IPS DF 6.9 (cell line): Measurements from ENCODE around the gene TTC28.

ENCODE experiments used
- DNase-seq: peaks from one replicate; pipeline ENCODE4 v3.0.0-alpha.2; 2013; ENCODE audit warnings: low read depth, low spot score
- H3K27ac ChIP-seq: one replicate; pipeline ENCODE4 v1.5.1; 2013; ENCODE audit warnings: low read length, control low read depth
- H3K27me3 ChIP-seq: 2 replicates; pipeline ENCODE4 v1.6.1; 2013; ENCODE audit warnings: mild to moderate bottlenecking, low read length; ENCODE audit not compliant: control insufficient read depth, insufficient read depth
- H3K36me3 ChIP-seq: 2 replicates; pipeline ENCODE4 v1.6.1; 2013; ENCODE audit warnings: low read length; ENCODE audit not compliant: control insufficient read depth, insufficient read depth
- H3K4me1 ChIP-seq: 2 replicates; pipeline ENCODE4 v1.6.1; 2013; ENCODE audit warnings: low read length; ENCODE audit not compliant: control insufficient read depth, insufficient read depth
- H3K4me3 ChIP-seq: 2 replicates; pipeline ENCODE4 v1.5.1; 2013; ENCODE audit warnings: mild to moderate bottlenecking, low read length
- H3K9me3 ChIP-seq: 2 replicates; pipeline ENCODE4 v1.6.1; 2013; ENCODE audit warnings: low read length, inconsistent platforms; ENCODE audit not compliant: control insufficient read depth, insufficient read depth
- WGBS: extraction: QIAGEN DNeasy Blood & Tissue Kit; methylation state at CpG from one replicate; pipeline ENCODE4 v1.1.7; 2013; ENCODE audit warnings: mixed read lengths, missing lambda C conversion rate; ENCODE audit not compliant: insufficient read length, insufficient coverage; 5-methylcytosine and 5-hydroxymethylcytosine counted together

The TTC28 gene

DNA sequence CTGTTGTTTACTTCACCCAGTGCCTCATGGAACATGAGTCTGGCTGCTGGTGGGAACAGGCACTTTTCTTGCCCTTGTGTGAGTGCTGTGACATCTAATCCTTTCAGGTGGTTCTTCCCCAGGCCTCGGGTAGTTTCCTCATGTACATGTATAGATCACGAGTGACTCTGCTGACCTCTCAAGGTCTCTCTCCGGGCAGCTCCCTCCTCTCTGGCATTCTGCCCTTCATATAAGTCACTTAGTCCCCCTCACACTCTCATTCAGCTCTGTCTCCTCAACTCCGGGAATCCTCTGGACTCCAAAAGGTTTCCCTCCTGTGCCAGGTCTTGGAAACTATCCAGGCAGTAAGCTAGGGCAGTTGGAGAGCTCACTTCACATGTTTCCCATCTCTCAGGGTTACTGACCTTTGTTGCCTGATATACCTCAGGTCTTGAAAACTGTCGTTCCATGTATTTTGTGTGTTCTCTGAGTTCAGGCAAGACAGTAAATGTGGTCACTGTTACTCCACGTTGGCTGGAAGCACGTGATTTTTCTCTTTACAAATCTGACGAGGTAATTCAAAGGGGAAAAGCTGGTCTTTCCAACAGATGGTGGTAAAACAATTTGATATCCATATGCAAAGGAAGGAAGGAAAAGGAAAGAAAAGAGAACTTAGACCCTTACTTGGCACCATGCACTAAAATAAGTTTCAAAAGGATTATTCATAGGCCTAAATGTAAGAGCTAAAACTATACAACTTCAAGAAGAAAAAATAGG is 720.1 kb downstream of the TTC28 start:
- H3K27ac ChIP-seq = no peak overlapping the region
- H3K4me3 ChIP-seq = no peak overlapping the region
- no peak for DNase-seq
- H3K36me3 ChIP-seq = no peaks in the 10 kb centered on the region
- H3K4me1 ChIP-seq = no peaks in the 10 kb centered on the region
- WGBS = no CpG with 5 or more reads among the region's 8 CpGs
- H3K27me3 ChIP-seq = no peaks in the 10 kb centered on the region
- no peaks in the 10 kb centered on the region for H3K9me3 ChIP-seq

DNA sequence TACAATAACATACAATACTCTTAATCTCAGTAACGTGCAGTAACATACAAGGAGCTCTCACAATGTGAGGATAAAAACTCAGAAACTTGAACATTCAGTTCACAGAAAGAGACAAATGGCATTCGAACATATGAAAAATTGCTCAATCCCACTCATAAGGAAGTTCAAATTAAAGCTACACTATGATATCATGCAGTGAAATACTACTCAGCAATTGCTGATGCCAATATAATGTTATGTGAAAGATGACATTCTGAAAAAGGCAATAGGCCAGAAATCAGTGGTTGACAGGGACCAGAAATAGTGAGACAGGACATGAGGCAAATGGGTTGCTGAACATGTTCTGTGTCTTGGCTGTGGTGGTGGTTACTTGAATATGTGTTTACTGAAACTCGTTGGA is 726.9 kb downstream of the TTC28 start:
- H3K27me3 ChIP-seq = no peaks in the 10 kb centered on the region
- no peaks in the 10 kb centered on the region for H3K36me3 ChIP-seq
- H3K9me3 ChIP-seq = no peaks in the 10 kb centered on the region
- H3K27ac ChIP-seq = no peak overlapping the region
- no peak overlapping the region for H3K4me3 ChIP-seq
- DNase-seq = no peak
- no CpG with 5 or more reads among the region's 3 CpGs for WGBS
- no peaks in the 10 kb centered on the region for H3K4me1 ChIP-seq

- Histone ChIP-seq H3K9me3 (no peaks in the 10 kb centered on the region), H3K36me3 (no peaks in the 10 kb centered on the region), H3K27me3 (no peaks in the 10 kb centered on the region), H3K4me1 (no peaks in the 10 kb centered on the region), H3K4me3 (no peak overlapping the region), H3K27ac (no peak overlapping the region)
- no peak for DNase-seq
- no CpG with 5 or more reads among the region's 3 CpGs for WGBS
Observed at GRCh38 chr22:27952091-27952490, 727.5 kb downstream of the TTC28 start.

DNA sequence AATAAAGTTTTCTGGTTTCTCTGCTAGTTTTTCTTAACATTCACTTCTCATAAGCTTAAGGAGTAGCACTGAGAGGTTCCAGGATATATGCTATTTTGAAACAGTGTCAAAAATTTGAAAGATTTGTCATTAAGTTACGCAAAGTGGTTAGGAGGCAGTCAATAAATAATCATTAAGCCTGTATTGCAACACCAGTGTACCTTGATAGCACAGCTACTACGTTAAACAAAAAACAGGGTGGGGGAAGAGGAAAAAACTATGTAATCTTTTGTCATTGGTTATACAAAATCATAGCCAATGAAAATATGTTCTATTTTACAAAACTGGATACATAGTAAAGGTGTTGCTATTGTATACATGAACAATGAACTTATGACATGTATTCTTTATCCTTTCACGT is 730.2 kb downstream of the TTC28 start:
- Histone ChIP-seq H3K27me3 (no peaks in the 10 kb centered on the region), H3K9me3 (no peaks in the 10 kb centered on the region), H3K36me3 (no peaks in the 10 kb centered on the region), H3K4me1 (no peaks in the 10 kb centered on the region), H3K27ac (no peak overlapping the region), H3K4me3 (no peak overlapping the region)
- no CpG with 5 or more reads among the region's 3 CpGs for WGBS
- DNase-seq = no peak

GRCh38 chr22:27948569-27948968 is 731.1 kb downstream of the TTC28 start:
- DNase-seq = no peak
- no CpG with 5 or more reads among the region's 2 CpGs for WGBS

DNA sequence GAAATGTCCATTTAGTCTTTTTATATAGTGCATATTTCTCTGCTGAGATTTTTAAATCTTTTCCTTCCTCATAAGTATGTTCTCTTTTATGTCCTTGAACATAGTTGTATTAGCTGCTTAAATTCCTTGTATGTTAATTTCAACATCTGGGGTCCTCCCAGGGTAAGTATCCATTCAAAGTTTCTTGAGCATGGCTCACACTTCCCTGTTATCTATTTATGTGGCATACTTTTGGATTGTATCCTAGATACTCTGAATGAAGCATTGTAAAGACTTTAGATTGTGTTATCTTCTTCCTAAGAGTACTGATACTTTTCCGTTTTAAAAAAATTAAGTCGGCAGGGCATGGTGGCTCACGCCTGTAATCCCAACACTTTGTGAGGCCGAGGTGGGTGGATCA is 732.2 kb downstream of the TTC28 start:
- Histone ChIP-seq H3K9me3 (no peaks in the 10 kb centered on the region), H3K36me3 (no peaks in the 10 kb centered on the region), H3K27me3 (no peaks in the 10 kb centered on the region), H3K27ac (no peak overlapping the region), H3K4me3 (no peak overlapping the region), H3K4me1 (no peaks in the 10 kb centered on the region)
- WGBS = no CpG with 5 or more reads among the region's 4 CpGs
- DNase-seq = no peak

More at GRCh38 chr22:27948569-27948968, 731.1 kb downstream of the TTC28 start:
- no peaks in the 10 kb centered on the region for H3K27me3 ChIP-seq
- no peak overlapping the region for H3K27ac ChIP-seq
- H3K9me3 ChIP-seq = no peaks in the 10 kb centered on the region
- H3K36me3 ChIP-seq = no peaks in the 10 kb centered on the region
- no peak overlapping the region for H3K4me3 ChIP-seq
- H3K4me1 ChIP-seq = no peaks in the 10 kb centered on the region

DNA sequence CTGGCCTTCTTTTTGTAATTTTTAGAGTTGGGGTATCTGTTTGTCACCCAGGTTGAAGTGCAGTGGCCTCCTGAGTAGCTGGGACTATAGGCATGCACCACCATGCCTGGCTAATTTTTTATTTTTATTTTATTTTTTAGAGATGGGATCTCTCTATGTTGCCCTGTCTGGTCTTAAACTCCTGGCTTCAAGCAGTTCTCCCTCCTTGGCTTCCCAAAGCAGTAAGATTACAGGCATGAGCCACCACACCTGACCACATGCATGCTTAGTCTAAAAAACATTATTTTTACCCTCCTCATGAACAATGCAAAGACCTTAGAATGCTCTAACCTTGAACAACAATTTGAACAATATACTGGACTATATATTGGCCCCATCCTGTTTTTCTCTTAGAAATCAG is 738.5 kb downstream of the TTC28 start:
- Histone ChIP-seq H3K4me3 (no peak overlapping the region), H3K9me3 (no peaks in the 10 kb centered on the region), H3K36me3 (no peaks in the 10 kb centered on the region), H3K4me1 (no peaks in the 10 kb centered on the region; the same call in 1 of the 2 replicates), H3K27me3 (no peaks in the 10 kb centered on the region), H3K27ac (no peak overlapping the region)
- no peak for DNase-seq

DNA sequence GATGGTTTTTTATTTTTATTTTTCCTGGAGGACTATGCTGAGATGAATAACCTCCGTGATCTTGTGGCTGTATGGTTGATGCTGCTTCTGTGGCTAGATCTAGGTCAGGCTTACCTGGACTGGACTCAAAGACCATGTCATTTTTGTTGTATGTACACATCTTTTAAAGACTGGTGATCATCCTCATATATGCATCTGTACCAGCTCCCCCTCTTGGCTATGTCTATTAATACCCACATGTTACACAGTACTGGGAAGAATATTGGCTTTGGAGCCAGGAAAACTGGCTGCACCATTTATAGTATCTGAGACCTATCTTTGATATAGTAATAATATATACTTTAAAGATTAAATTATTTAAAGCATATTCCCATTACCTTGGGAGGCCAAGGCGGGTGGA is 742.2 kb downstream of the TTC28 start:
- Histone ChIP-seq H3K4me1 (no peaks in the 10 kb centered on the region; the same call in 1 of the 2 replicates), H3K4me3 (no peak overlapping the region), H3K27me3 (no peaks in the 10 kb centered on the region), H3K27ac (no peak overlapping the region), H3K36me3 (no peaks in the 10 kb centered on the region), H3K9me3 (no peaks in the 10 kb centered on the region)
- WGBS = no CpG with 5 or more reads among the region's 2 CpGs
- DNase-seq = no peak

DNA sequence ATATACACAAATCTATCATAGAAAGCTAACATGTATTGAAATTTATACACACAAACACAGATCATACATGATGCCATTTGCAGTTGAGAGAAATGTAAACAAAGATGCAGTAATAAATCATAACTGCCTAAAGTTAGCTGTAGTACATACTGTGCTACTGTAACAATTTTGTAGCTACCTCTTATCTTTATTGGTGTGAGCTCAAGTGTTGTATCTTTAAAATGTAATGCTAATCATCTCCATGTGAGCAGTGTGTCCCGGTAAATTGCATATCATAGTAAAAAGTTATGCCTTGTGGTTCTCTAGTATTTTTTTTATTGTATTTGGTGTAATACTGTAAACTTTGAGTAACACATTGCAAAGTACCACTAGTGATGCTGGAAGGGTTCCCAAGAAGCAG is 743.7 kb downstream of the TTC28 start:
- H3K36me3 ChIP-seq = no peaks in the 10 kb centered on the region
- DNase-seq = no peak
- H3K4me1 ChIP-seq = no peaks in the 10 kb centered on the region; the same call in 1 of the 2 replicates
- WGBS = no CpG with 5 or more reads among the region's 1 CpG
- no peaks in the 10 kb centered on the region for H3K9me3 ChIP-seq
- H3K27ac ChIP-seq = no peak overlapping the region
- no peaks in the 10 kb centered on the region for H3K27me3 ChIP-seq
- no peak overlapping the region for H3K4me3 ChIP-seq

GRCh38 chr22:27934069-27934468 is 745.6 kb downstream of the TTC28 start:
- Histone ChIP-seq H3K27ac (no peak overlapping the region), H3K4me1 (no peaks in the 10 kb centered on the region; the same call in 1 of the 2 replicates), H3K36me3 (no peaks in the 10 kb centered on the region), H3K4me3 (no peak overlapping the region), H3K27me3 (no peaks in the 10 kb centered on the region), H3K9me3 (no peaks in the 10 kb centered on the region)
- no CpG with 5 or more reads among the region's 5 CpGs for WGBS
- no peak for DNase-seq
